A549 (cell line): Measurements from ENCODE around the gene PARP9.

Experiments
- REST ChIP-seq: fragments of 200-600 bp; sonication (generic); IDR thresholded peaks from 2 replicates; pipeline ENCODE4 v1.6.1; 2016; ENCODE audit warnings: antibody characterized with exemption, mild to moderate bottlenecking, moderate library complexity
- USF2 ChIP-seq: fragments of 450-650 bp; IDR thresholded peaks from 2 replicates; pipeline ENCODE4 v1.6.1; 2014; ENCODE audit warnings: antibody characterized with exemption
- ZC3H11A ChIP-seq: fragments of 450-650 bp; IDR thresholded peaks from 2 replicates; pipeline ENCODE4 v1.6.1; 2014; ENCODE audit warnings: antibody characterized with exemption, mild to moderate bottlenecking

GRCh38 chr3:122608916-122609315 lies 44.8 kb upstream of the PARP9 start:
- no peak for TF ChIP-seq USF2
- no peak for TF ChIP-seq REST
- no peak for TF ChIP-seq ZC3H11A
